KOPT-K1 (cell line): ENCODE data around the gene NENF.

Experiments used
- H3K27ac ChIP-seq: fragments of 200-600 bp; sonication (generic); 2 replicates; pipeline ENCODE4 v1.5.1; 2016; ENCODE audit warnings: antibody characterized with exemption, mild to moderate bottlenecking, low read depth, low read length; ENCODE audit not compliant: poor library complexity, severe bottlenecking
- H3K36me3 ChIP-seq: fragments of 200-600 bp; sonication (generic); 2 replicates; pipeline ENCODE4 v1.5.1; 2017; ENCODE audit warnings: antibody characterized with exemption, mild to moderate bottlenecking, low read length, moderate library complexity; ENCODE audit not compliant: insufficient read depth
- H3K9me3 ChIP-seq: fragments of 200-600 bp; sonication (generic); 2 replicates; pipeline ENCODE4 v1.5.1; 2017; ENCODE audit warnings: antibody characterized with exemption, low read length, mild to moderate bottlenecking; ENCODE audit not compliant: insufficient read depth, poor library complexity, severe bottlenecking

The NENF gene

DNA sequence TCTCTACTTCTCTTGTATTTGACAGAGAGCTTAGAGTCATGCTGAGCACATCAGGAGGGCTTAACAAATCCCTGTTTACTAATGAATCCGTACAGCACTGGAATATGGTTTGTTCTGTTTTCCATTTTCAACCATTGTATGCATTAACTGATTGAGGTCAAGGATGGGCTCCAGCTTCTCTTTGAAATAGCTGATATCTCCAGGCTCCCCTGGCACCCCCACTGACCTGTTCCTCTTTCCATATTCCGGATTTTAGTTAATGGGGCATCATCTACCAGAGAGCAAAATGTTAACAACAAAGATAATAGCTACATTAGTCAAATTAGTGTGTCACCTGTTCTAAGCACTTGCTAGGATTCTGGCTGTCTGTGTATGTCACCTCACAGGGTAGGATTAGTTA is 57.6 kb downstream of the NENF start:
- H3K36me3 ChIP-seq, result no peaks in the 10 kb centered on the region
- H3K27ac ChIP-seq, result no peak overlapping the region
- no peaks in the 10 kb centered on the region for H3K9me3 ChIP-seq

DNA sequence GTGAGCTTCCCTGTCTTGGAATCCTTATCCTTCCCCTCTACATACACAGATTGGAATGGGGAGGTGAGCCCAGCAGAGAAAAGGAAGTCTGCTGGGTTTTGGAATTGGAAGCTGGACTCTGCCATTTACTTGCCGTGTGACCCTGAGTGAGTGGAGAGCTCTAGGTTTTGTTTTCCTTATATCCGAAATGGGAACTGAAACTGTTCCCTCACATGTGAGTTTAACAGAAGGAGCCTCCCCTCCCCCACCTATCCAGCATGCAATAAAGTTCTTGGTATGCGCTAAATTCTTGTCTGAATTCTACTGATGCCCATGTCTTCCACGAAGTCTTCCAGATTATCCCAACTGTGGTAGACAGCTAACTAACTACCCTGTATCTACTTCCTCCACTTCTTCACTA is 58.7 kb downstream of the NENF start:
- Histone ChIP-seq H3K27ac (no peak overlapping the region), H3K36me3 (no peaks in the 10 kb centered on the region)

More for the DNA sequence above, 58.7 kb downstream of the NENF start:
- H3K9me3 ChIP-seq, result no peaks in the 10 kb centered on the region
